UCSD-AML1 (cell line): ENCODE results near the gene OR3A2.
"Not testable (repeated sequence)": the region's sequence is repeated elsewhere in the genome, so short reads cannot be mapped to it uniquely, and the experiment has no call there.

Experiments
- DNase-seq: peaks from one replicate; lab custom pipeline; 2025; ENCODE audit not compliant: unreplicated experiment; lab: John Stamatoyannopoulos, UW

The OR3A2 gene

DNA sequence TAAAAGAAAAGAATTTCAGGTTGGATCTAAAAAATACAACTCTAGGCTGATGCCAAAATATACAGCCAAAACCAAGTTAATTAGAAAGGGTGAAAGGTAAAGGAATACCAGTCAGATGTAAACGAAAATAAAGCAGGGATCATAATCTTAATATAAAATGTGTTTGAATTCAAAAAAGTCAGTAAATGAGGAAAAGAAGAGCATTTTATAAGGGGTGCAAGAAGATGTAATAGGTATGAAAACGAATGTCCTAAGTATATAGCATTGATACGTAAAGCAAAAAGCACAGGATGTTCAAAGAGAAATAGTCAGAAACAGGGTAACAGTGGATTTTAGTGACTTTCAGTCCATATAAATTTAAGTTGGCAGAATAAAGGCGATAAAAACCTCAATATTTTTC, 90.5 kb downstream of the OR3A2 start:
- no peak for DNase-seq

GRCh38 chr17:3293548-3293947, 92.6 kb downstream of the OR3A2 start:
- DNase-seq, result not testable (repeated sequence)

GRCh38 chr17:3282901-3283300, 103.2 kb downstream of the OR3A2 start:
- no peak for DNase-seq

DNA sequence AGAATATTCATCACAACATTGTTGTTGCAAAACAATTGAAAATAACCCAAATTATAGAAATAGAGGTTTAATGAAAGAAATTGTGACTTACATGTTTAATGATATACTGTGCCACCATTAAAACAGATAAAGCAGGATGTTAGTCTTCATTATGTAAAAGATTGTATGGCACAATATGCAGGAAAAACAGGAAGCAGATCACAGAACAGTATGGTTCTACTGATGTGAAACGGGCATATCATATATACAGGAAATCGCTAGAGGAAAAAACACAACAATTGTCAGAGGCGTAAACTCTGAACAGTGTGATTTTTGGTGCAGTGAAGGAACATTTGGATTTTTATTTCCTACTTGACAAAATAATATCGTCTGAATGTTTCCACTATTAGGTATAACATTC, 110.0 kb downstream of the OR3A2 start:
- no peak for DNase-seq

DNA sequence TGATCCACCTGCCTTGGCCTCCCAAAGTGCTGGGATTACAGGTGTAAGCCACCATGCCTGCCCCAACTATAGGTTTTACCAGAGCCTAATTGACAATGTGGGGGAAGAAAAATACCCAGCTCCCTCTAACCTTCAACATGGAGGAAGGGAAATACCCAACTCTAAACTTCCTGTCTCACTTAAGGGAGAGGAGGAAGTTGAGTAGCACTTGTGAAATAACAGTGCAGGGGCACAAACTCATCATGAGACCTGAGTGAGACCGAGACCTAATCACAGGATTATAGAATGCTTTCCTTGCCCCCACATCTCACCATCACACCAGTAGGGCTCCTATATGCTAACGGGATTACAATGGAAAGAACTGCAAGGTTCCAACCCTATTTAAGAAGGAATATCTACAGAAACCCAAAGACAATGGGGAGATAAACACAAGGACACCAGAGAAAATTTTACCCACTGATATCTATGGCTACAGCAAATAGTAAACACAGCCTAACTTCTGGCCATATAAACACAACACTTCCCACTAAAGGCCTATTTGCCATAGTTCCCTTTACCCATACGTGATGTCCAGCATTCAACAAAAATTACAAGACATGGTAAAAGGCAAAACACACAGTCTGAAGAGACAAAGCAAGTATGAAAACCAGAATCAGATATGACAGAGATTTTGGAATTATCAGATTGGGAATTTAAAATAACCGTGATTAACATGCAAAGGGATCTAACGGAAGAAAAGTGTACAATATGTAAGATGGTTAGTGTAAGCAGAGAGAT, 114.8 kb downstream of the OR3A2 start:
- DNase-seq, result no peak

DNA sequence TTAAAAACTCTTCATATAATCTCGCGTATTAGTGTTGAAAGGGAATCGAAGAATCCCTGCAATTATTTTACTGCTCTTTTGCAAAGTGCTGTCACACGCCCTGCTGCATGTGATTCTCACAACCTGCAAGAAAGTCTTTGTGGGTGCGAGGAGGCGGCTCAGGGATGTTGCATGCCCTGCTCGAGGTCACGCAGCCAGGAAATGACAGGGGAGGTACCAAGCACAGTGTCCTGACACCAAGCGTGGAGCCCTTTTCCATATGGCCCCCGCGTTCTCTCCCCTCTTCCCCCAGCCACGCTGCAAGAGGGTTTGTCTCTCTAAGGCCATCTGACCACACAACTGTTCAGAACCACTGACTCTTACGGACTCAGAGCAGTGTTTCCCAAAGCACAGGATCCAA, 125.5 kb downstream of the OR3A2 start:
- no peak for DNase-seq

GRCh38 chr17:3260163-3260562, 125.9 kb downstream of the OR3A2 start:
- DNase-seq, result no peak

- no peak for DNase-seq
These were observed 129.5 kb downstream of the OR3A2 start for GRCh38 chr17:3256575-3256974.

GRCh38 chr17:3249013-3249412, 137.1 kb downstream of the OR3A2 start:
- DNase-seq, result not testable (repeated sequence)

- DNase-seq, result not testable (repeated sequence)
These were observed 141.3 kb downstream of the OR3A2 start for GRCh38 chr17:3244841-3245240.

DNA sequence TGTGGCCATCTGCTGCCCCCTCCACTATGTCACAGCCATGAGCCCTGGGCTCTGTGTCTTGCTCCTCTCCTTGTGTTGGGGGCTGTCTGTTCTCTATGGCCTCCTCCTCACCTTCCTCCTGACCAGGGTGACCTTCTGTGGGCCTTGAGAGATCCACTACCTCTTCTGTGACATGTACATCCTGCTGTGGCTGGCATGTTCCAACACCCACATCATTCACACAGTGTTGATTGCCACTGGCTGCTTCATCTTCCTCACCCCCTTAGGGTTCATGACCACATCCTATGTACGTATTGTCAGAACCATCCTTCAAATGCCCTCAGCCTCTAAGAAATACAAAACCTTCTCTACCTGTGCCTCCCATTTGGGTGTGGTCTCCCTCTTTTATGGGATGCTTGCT, 145.1 kb downstream of the OR3A2 start:
- DNase-seq, result not testable (repeated sequence)

- not testable (repeated sequence) for DNase-seq
These were observed 147.4 kb downstream of the OR3A2 start for GRCh38 chr17:3238685-3239084.

- DNase-seq, result not testable (repeated sequence)
These were observed 153.8 kb downstream of the OR3A2 start for GRCh38 chr17:3232300-3232699.
